Activated CD4-positive, alpha-beta memory T cell treated with anti-CD3 and anti-CD28 coated beads for 36 hours (primary cell): ENCODE measurements around the gene ANKS1B. TPM values are rescaled to one million over a fixed set of nuclear protein-coding genes. Genes with fewer than 3 reads are reported as not detected.

Experiments
- CTCF ChIA-PET: fragments of 350-600 bp; sonication (Branson Sonifier 250); formaldehyde crosslinking; loops from one replicate; lab custom pipeline; 2021; ENCODE audit warnings: antibody characterized with exemption, inconsistent platforms; lab: Charles Lee
- POLR2A ChIA-PET: fragments of 350-600 bp; sonication (Branson Sonifier 250); formaldehyde crosslinking; loops from one replicate; lab custom pipeline; 2021; ENCODE audit warnings: antibody characterized with exemption; lab: Charles Lee
- DNase-seq: peaks from one replicate; pipeline ENCODE4 v3.0.0-alpha.2; 2020
- H3K27ac Mint-ChIP-seq: one replicate; pipeline ENCODE4 v1.8.0; 2021; ENCODE audit warnings: mixed read lengths
- H3K27me3 Mint-ChIP-seq: one replicate; pipeline ENCODE4 v1.8.0; 2021; ENCODE audit warnings: mixed read lengths
- H3K36me3 Mint-ChIP-seq: one replicate; pipeline ENCODE4 v1.8.0; 2021; ENCODE audit warnings: mixed read lengths
- H3K4me1 Mint-ChIP-seq: one replicate; pipeline ENCODE4 v1.8.0; 2021; ENCODE audit warnings: low read depth, mixed read lengths
- H3K4me3 Mint-ChIP-seq: one replicate; pipeline ENCODE4 v1.8.0; 2021; ENCODE audit warnings: mild to moderate bottlenecking, mixed read lengths
- H3K9me3 Mint-ChIP-seq: one replicate; pipeline ENCODE4 v1.8.0; 2021; ENCODE audit warnings: mixed read lengths
- intact Hi-C: fragments of 100-400 bp; cut with micrococcal nuclease; formaldehyde crosslinking; loops from one replicate; pipeline ENCODE4 v1.15.1; 2023
- total RNA-seq, 2 experiments: library from RNA; stranded (reverse); gene quantifications; one replicate each; pipeline ENCODE4 v1.2.3, GENCODE V29; 2021

Gene ANKS1B
- total RNA-seq, 2 experiments from 2014 or later, result 0.97 to 1.0 TPM

- DNase-seq, result no peak
- Mint-ChIP-seq H3K27me3 (peaks cover 17% of the 10 kb centered on the region), H3K4me3 (no peak overlapping the region), H3K27ac (no peak overlapping the region), H3K4me1 (no peaks in the 10 kb centered on the region), H3K36me3 (no peaks in the 10 kb centered on the region), H3K9me3 (no peaks in the 10 kb centered on the region)
- ChIA-PET CTCF (no interaction called here), POLR2A (no interaction called here)
- intact Hi-C loops, result no loop called here
Observed at GRCh38 chr12:98918176-98918863, 1066.4 kb downstream of the ANKS1B start.

GRCh38 chr12:98916106-98916505 is 1068.6 kb downstream of the ANKS1B start:
- CTCF ChIA-PET, result no interaction called here
- Mint-ChIP-seq H3K27ac (no peak overlapping the region), H3K4me1 (no peaks in the 10 kb centered on the region), H3K36me3 (no peaks in the 10 kb centered on the region), H3K4me3 (no peak overlapping the region), H3K27me3 (peaks cover 15% of the 10 kb centered on the region), H3K9me3 (no peaks in the 10 kb centered on the region)
- POLR2A ChIA-PET, result no interaction called here
- DNase-seq, result no peak
- intact Hi-C loops, result no loop called here

DNA sequence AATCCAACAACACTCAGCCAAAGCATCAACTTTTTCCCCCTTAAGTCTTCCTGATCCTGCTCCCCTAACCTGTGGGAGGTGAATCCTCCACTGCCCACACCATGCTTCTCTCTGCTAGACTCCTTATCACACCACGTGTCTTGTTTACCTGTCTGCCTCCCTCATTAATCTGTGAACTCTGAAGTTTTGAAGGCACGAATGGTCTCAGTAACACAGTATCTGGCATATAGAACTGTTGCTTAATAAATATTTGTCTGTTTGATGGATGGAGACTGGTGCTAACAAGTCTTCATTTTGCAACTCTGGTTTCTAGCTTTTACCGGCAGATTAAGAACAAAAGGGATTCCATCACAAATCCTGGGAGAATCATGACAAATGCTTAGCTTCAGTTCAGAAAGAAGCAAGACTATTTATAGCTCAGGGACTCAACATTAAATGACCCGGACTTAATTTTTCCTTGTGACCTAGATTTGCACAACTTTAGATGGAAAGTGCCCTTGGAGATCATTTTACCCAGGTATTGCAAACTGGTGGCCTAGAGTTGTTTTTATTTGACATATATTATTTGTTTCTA is 1072.2 kb downstream of the ANKS1B start:
- Mint-ChIP-seq H3K36me3 (no peaks in the 10 kb centered on the region), H3K9me3 (no peaks in the 10 kb centered on the region), H3K4me3 (no peak overlapping the region), H3K4me1 (no peaks in the 10 kb centered on the region), H3K27ac (no peak overlapping the region), H3K27me3 (peaks cover 6% of the 10 kb centered on the region)
- intact Hi-C loops, result no loop called here
- DNase-seq, result no peak
- ChIA-PET POLR2A (no interaction called here), CTCF (no interaction called here)

DNA sequence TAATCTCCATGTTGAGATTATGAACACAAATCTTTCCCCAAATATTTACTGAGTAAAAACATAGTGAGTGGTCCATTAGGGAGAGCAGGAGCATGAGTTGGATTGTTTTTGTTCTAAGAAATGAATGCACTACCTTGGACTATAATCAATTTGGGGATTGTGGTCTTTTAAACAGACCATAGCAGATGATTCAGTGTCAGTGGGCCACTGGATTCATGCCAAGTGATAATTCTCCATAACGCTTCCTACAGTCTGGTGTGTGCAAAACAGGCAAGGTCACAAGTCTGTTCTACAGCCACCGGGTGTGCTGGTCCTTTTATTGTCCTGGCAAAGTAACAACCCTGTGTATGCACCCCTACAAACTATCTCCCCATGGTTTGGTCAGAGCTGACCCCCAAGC is 1073.3 kb downstream of the ANKS1B start:
- peaks cover 5% of the 10 kb centered on the region for H3K27me3 Mint-ChIP-seq
- DNase-seq, result no peak
- ChIA-PET POLR2A (no interaction called here), CTCF (no interaction called here)
- no peaks in the 10 kb centered on the region for H3K4me1 Mint-ChIP-seq
- no peaks in the 10 kb centered on the region for H3K36me3 Mint-ChIP-seq
- no peak overlapping the region for H3K27ac Mint-ChIP-seq
- no peak overlapping the region for H3K4me3 Mint-ChIP-seq
- intact Hi-C loops, result no loop called here
- no peaks in the 10 kb centered on the region for H3K9me3 Mint-ChIP-seq

GRCh38 chr12:98909746-98910145 is 1075.0 kb downstream of the ANKS1B start:
- Mint-ChIP-seq H3K4me1 (no peaks in the 10 kb centered on the region), H3K9me3 (no peaks in the 10 kb centered on the region), H3K4me3 (no peak overlapping the region), H3K27me3 (peaks cover 2% of the 10 kb centered on the region), H3K27ac (no peak overlapping the region), H3K36me3 (no peaks in the 10 kb centered on the region)
- POLR2A ChIA-PET, result no interaction called here
- CTCF ChIA-PET, result interaction anchor here (0.7 kb wide), 1 partner anchor 211 kb away, joined by 3 read pairs; no protein-coding TSS in a partner anchor
- DNase-seq, result no peak
- intact Hi-C loops, result no loop called here

GRCh38 chr12:98908866-98909265 is 1075.9 kb downstream of the ANKS1B start:
- Mint-ChIP-seq H3K36me3 (no peaks in the 10 kb centered on the region), H3K9me3 (no peaks in the 10 kb centered on the region), H3K4me1 (no peaks in the 10 kb centered on the region)

DNA sequence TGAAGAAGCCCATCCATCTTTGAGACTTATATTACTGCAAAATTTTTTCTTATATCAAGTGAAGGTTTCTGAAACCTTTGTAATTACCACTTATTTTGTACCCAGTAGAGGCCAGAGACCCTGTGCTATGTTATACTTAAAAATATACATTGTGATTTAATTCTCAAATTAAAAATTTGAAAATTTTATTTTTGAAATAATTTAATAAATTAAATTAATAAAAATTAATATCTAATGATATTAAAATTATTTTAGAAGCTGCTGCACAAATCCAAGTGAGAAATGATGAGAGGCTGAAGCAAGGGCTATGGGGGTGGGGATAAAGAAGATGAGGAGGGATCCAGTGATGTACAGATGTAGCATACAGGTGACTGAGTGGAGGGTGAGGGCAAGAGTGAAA is 1080.9 kb downstream of the ANKS1B start:
- ChIA-PET POLR2A (no interaction called here), CTCF (no interaction called here)
- Mint-ChIP-seq H3K9me3 (no peaks in the 10 kb centered on the region), H3K27ac (no peak overlapping the region), H3K36me3 (no peaks in the 10 kb centered on the region), H3K27me3 (no peaks in the 10 kb centered on the region), H3K4me1 (no peaks in the 10 kb centered on the region), H3K4me3 (no peak overlapping the region)
- DNase-seq, result no peak
- intact Hi-C loops, result no loop called here

More at GRCh38 chr12:98908866-98909265, 1075.9 kb downstream of the ANKS1B start:
- Mint-ChIP-seq H3K27ac (no peak overlapping the region), H3K27me3 (peaks cover 2% of the 10 kb centered on the region), H3K4me3 (no peak overlapping the region)
- intact Hi-C loops, result no loop called here
- CTCF ChIA-PET, result no interaction called here
- POLR2A ChIA-PET, result no interaction called here
- DNase-seq, result no peak

DNA sequence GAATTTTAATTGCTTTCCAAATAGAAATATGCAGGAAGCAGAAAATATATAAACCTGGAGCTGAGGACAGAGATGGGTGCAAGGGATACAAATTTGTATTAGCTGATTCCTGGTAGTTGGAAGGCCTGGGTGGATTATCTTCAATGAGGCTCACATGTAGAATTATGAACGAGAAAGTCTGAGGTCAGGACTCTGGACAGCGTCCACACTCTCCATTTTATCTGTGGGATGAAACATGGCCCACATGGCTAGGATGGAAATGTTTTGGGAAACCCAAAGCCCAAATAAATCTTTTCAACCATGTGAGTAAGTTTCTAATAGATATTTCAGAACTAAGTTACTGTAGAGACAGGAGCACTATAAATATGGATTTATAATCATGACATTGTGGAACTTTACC is 1083.5 kb downstream of the ANKS1B start:
- intact Hi-C loops, result no loop called here
- H3K27ac Mint-ChIP-seq, result no peak overlapping the region
- no peaks in the 10 kb centered on the region for H3K36me3 Mint-ChIP-seq
- CTCF ChIA-PET, result no interaction called here
- no peak for DNase-seq
- peaks cover 16% of the 10 kb centered on the region for H3K27me3 Mint-ChIP-seq
- POLR2A ChIA-PET, result no interaction called here
- no peaks in the 10 kb centered on the region for H3K4me1 Mint-ChIP-seq
- H3K9me3 Mint-ChIP-seq, result no peaks in the 10 kb centered on the region
- no peak overlapping the region for H3K4me3 Mint-ChIP-seq

- no peak overlapping the region for H3K27ac Mint-ChIP-seq
- CTCF ChIA-PET, result no interaction called here
- DNase-seq, result no peak
- H3K9me3 Mint-ChIP-seq, result no peaks in the 10 kb centered on the region
- no peaks in the 10 kb centered on the region for H3K36me3 Mint-ChIP-seq
- no peak overlapping the region for H3K4me3 Mint-ChIP-seq
- POLR2A ChIA-PET, result no interaction called here
- H3K4me1 Mint-ChIP-seq, result no peaks in the 10 kb centered on the region
- peaks cover 40% of the 10 kb centered on the region for H3K27me3 Mint-ChIP-seq
- intact Hi-C loops, result no loop called here
Observed at GRCh38 chr12:98896938-98897337, 1087.8 kb downstream of the ANKS1B start.

DNA sequence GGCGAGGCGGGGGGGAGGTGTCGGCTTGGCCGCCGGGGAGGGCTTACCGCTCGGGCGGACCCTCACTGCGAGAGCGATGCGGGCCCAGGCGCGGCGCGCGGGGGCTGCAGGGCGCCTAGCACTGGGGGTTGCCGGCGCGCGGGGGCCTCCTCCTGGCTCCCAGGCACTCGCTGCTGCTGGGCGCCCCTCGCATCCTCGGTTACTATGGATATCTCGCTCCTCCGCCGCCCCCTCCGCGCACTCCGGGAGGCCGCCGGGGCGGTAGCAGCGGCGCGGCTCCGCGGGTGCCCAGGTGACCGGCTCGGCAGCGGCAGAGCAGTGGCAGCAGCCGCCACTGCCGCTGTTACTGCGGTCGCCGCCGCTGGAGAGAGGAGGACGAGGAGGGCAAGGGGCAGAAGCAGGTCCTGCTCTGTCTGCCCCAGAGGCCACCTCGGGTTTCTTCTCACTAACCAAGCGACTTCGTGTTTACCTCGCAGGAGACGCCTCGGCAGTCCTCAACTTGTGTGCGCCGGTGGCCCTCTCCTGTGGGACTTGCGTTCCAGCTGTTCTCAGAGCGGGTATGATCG is 1089.6 kb downstream of the ANKS1B start:
- Mint-ChIP-seq H3K36me3 (no peaks in the 10 kb centered on the region), H3K4me1 (no peaks in the 10 kb centered on the region), H3K27ac (no peak overlapping the region), H3K9me3 (no peaks in the 10 kb centered on the region), H3K27me3 (peaks cover 46% of the 10 kb centered on the region), H3K4me3 (no peak overlapping the region)
- DNase-seq, result no peak
- POLR2A ChIA-PET, result no interaction called here
- CTCF ChIA-PET, result no interaction called here
- intact Hi-C loops, result no loop called here

DNA sequence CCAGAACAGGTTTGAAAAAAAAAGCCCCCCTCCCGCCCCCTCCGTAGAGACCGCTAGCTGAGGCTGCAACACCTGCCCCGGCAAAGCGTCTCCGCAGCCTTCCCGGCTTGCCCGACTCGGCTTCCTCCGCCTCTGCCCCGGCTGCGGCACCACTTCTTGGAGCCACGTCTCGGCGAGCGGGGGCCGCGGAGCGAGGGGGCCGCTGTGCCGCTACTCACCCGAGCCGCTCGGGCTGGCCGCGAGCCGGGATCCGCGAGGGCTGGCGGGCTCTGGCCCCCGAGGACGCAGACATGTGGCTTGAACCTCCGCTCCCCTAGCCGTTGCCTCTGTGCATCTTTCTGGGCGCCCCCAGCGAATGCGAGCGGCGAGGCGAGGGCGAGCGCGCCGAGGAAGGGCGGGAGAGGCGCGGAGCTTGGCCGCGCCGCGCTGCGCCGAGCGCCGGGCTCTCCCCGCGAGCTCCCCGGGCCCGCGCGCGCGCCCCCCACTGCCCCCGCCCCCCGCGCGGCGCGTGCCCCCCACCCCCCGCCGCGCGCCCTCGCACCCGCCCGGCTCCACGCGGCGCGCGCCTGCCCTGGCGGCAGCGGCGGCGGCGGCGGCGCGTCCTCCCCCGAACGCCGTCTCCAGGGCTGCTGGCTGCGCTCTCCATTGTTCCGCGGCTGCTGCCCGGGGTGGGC is 1090.2 kb downstream of the ANKS1B start:
- H3K36me3 Mint-ChIP-seq, result no peaks in the 10 kb centered on the region
- intact Hi-C loops, result no loop called here
- no peaks in the 10 kb centered on the region for H3K4me1 Mint-ChIP-seq
- POLR2A ChIA-PET, result no interaction called here
- no peaks in the 10 kb centered on the region for H3K9me3 Mint-ChIP-seq
- H3K4me3 Mint-ChIP-seq, result no peak overlapping the region
- H3K27ac Mint-ChIP-seq, result no peak overlapping the region
- CTCF ChIA-PET, result no interaction called here
- H3K27me3 Mint-ChIP-seq, result peaks cover 52% of the 10 kb centered on the region
- DNase-seq, result no peak

- POLR2A ChIA-PET, result no interaction called here
- Mint-ChIP-seq H3K27ac (no peak overlapping the region), H3K27me3 (peaks cover 52% of the 10 kb centered on the region), H3K36me3 (no peaks in the 10 kb centered on the region), H3K4me1 (no peaks in the 10 kb centered on the region), H3K4me3 (no peak overlapping the region), H3K9me3 (no peaks in the 10 kb centered on the region)
- CTCF ChIA-PET, result no interaction called here
- intact Hi-C loops, result no loop called here
- DNase-seq, result no peak
Observed at GRCh38 chr12:98893675-98894411, 1090.9 kb downstream of the ANKS1B start.
